Measurements from ENCODE around the gene GRID1. TPM values are rescaled to one million over a fixed set of nuclear protein-coding genes. Genes with fewer than 3 reads are reported as not detected.

GRID1 gene
- polyA plus RNA-seq, 1 donor (not counting 4 experiments of a cell fraction or from before 2014, with no cell fraction given): 0.01 TPM

GRCh38 chr10:85641479-85642009 lies 725.1 kb downstream of the GRID1 start:
- no peak for DNase-seq (ENCODE audit: low read depth, low spot score)
- dilution Hi-C loops (cut with MboI; ENCODE audit: extremely low pct_ligation_motif_present, low sequenced_read_pairs): no loop called here
- FAIRE-seq: peak; percentile 64

GRCh38 chr10:85638797-85639196 lies 727.8 kb downstream of the GRID1 start:
- Histone ChIP-seq H4K20me1 (ENCODE audit: control insufficient read depth, extremely low read depth, insufficient read depth, low read length) (no peaks in the 10 kb centered on the region), H3K9me1 (ENCODE audit: control insufficient read depth, extremely low read depth, insufficient read depth, low read length) (no peaks in the 10 kb centered on the region), H3K27me3 (ENCODE audit: control insufficient read depth, extremely low read depth, insufficient read depth, low read length) (no peaks in the 10 kb centered on the region), H3K4me2 (ENCODE audit: control insufficient read depth, extremely low read depth, insufficient read depth, low read depth, low read length) (no peak overlapping the region), H3K27ac (ENCODE audit: control insufficient read depth, insufficient read depth, low read length) (no peak overlapping the region), H3K9ac (ENCODE audit: control insufficient read depth, extremely low read depth, insufficient read depth, low read length) (no peak overlapping the region), H2AFZ (ENCODE audit: control insufficient read depth, low read length) (no peak overlapping the region), H3K36me3 (ENCODE audit: control insufficient read depth in 2 of 2, extremely low read depth in 1 of 2, insufficient read depth in 2 of 2, low read length in 2 of 2) (no peaks in the 10 kb centered on the region), H3K79me2 (ENCODE audit: control insufficient read depth, insufficient read depth, low read length) (no peaks in the 10 kb centered on the region), H3K9me3 (ENCODE audit: control insufficient read depth, low read depth, low read length) (no peaks in the 10 kb centered on the region), H3K4me1 (ENCODE audit: control insufficient read depth, extremely low read depth, insufficient read depth, low read length) (peaks cover 27% of the 10 kb centered on the region), H3K4me3 (ENCODE audit: control insufficient read depth in 2 of 3, extremely low read depth in 1 of 3, insufficient read depth in 2 of 3, low read depth in 1 of 3, low read length in 3 of 3) (no peak overlapping the region)
- DNase-seq (ENCODE audit: low read depth, low spot score) (no peak), FAIRE-seq (no peak)
- dilution Hi-C loops (cut with MboI; ENCODE audit: extremely low pct_ligation_motif_present, low sequenced_read_pairs): no loop called here
- TF ChIP-seq CTCF (optimal IDR thresholded peaks at IDR 0.05 in 1 of 3, IDR thresholded peaks at IDR 0.05 in 1 of 3, conservative IDR thresholded peaks at IDR 0.05 in 1 of 3; ENCODE audit: extremely low read depth in 1 of 3, insufficient read depth in 2 of 3, low read length in 3 of 3): no peak
- TF ChIP-seq EZH2 (IDR thresholded peaks at IDR 0.05; ENCODE audit: low read length): no peak

More at GRCh38 chr10:85641479-85642009, 725.1 kb downstream of the GRID1 start:
- no peaks in the 10 kb centered on the region for H3K9me3 ChIP-seq (ENCODE audit: control insufficient read depth, low read depth, low read length)
- H3K4me1 ChIP-seq (ENCODE audit: control insufficient read depth, extremely low read depth, insufficient read depth, low read length): peaks cover 36% of the 10 kb centered on the region
- H2AFZ ChIP-seq (ENCODE audit: control insufficient read depth, low read length): no peak overlapping the region
- peak overlapping the region; percentile 80 for H3K4me2 ChIP-seq (ENCODE audit: control insufficient read depth, extremely low read depth, insufficient read depth, low read depth, low read length)
- no peaks in the 10 kb centered on the region for H4K20me1 ChIP-seq (ENCODE audit: control insufficient read depth, extremely low read depth, insufficient read depth, low read length)
- H3K27ac ChIP-seq (ENCODE audit: control insufficient read depth, insufficient read depth, low read length): peak overlapping the region; percentile 83
- no peaks in the 10 kb centered on the region for H3K9me1 ChIP-seq (ENCODE audit: control insufficient read depth, extremely low read depth, insufficient read depth, low read length)
- no peak overlapping the region for H3K9ac ChIP-seq (ENCODE audit: control insufficient read depth, extremely low read depth, insufficient read depth, low read length)
- no peaks in the 10 kb centered on the region for H3K27me3 ChIP-seq (ENCODE audit: control insufficient read depth, extremely low read depth, insufficient read depth, low read length)
- no peaks in the 10 kb centered on the region for H3K79me2 ChIP-seq (ENCODE audit: control insufficient read depth, insufficient read depth, low read length)
- no peaks in the 10 kb centered on the region for H3K36me3 ChIP-seq (ENCODE audit: control insufficient read depth in 2 of 2, extremely low read depth in 1 of 2, insufficient read depth in 2 of 2, low read length in 2 of 2)
- no peak for TF ChIP-seq CTCF (optimal IDR thresholded peaks at IDR 0.05 in 1 of 3, IDR thresholded peaks at IDR 0.05 in 1 of 3, conservative IDR thresholded peaks at IDR 0.05 in 1 of 3; ENCODE audit: extremely low read depth in 1 of 3, insufficient read depth in 2 of 3, low read length in 3 of 3)
- no peak overlapping the region for H3K4me3 ChIP-seq (ENCODE audit: control insufficient read depth in 2 of 3, extremely low read depth in 1 of 3, insufficient read depth in 2 of 3, low read depth in 1 of 3, low read length in 3 of 3)
